SK-N-SH (cell line): Measurements from ENCODE around the gene MYCL. TPM values are rescaled to one million over a fixed set of nuclear protein-coding genes. Genes with fewer than 3 reads are reported as not detected.

Experiments
- CTCF ChIA-PET: fragments of 300-600, 350-600 bp; formaldehyde crosslinking; extraction: SDS; loops from one replicate; lab custom pipeline; 2021; lab: Yijun Ruan, JAX
- POLR2A ChIA-PET: fragments of 350-600 bp; sonication (Branson Sonifier 250); formaldehyde crosslinking; extraction: SDS; loops from one replicate; lab custom pipeline; 2020; ENCODE audit warnings: antibody characterized with exemption, inconsistent platforms; lab: Yijun Ruan, JAX
- DNase-seq: peaks from one replicate; pipeline ENCODE4 v3.0.0; 2012
- H2AFZ ChIP-seq: fragments of 200-600 bp; sonication (generic); 2 replicates; pipeline ENCODE4 v1.8.1; 2016; ENCODE audit warnings: antibody characterized with exemption, mild to moderate bottlenecking, low read depth
- H3F3A ChIP-seq: fragments of 200-600 bp; sonication (generic); replicated peaks from 2 replicates; pipeline ENCODE3; 2016; ENCODE audit warnings: antibody characterized with exemption, mild to moderate bottlenecking; ENCODE audit not compliant: insufficient read depth
- H3K27ac ChIP-seq, 2 experiments: fragments of 200-500 bp in 1 of 2; fragments of 200-600 bp in 1 of 2; sonication (Bioruptor generic) in 1 of 2; sonication (generic), shearing (Covaris generic) in 1 of 2; 2 replicates each; pipeline versions ENCODE4 v1.5.1 to v1.6.1; 2014 to 2016; ENCODE audit warnings: low read depth in 2 of 2, inconsistent platforms in 1 of 2, low read length in 1 of 2, mild to moderate bottlenecking in 1 of 2, mixed read lengths in 1 of 2
- H3K27me3 ChIP-seq: fragments of 200-600 bp; sonication (generic), shearing (Covaris generic); 2 replicates; pipeline ENCODE4 v1.6.1; 2016; ENCODE audit warnings: mixed run types; ENCODE audit not compliant: insufficient read depth
- H3K36me3 ChIP-seq, 2 experiments: fragments of 200-500 bp in 1 of 2; fragments of 200-600 bp in 1 of 2; sonication (Bioruptor generic) in 1 of 2; sonication (generic) in 1 of 2; replicated peaks in 1 of 2; 2 replicates each; pipeline versions ENCODE3 to v1.5.1; 2014 to 2016; ENCODE audit warnings: low read length in 1 of 2, mild to moderate bottlenecking in 1 of 2; ENCODE audit not compliant: insufficient read depth in 2 of 2, control insufficient read depth in 1 of 2
- H3K4me1 ChIP-seq, 2 experiments: fragments of 200-500 bp in 1 of 2; fragments of 200-600 bp in 1 of 2; sonication (Bioruptor generic) in 1 of 2; sonication (generic), shearing (Covaris generic) in 1 of 2; 2 replicates each; pipeline versions ENCODE4 v1.5.1 to v1.6.1; 2014 to 2016; ENCODE audit warnings: low read depth in 1 of 2, low read length in 1 of 2, mixed run types in 1 of 2; ENCODE audit not compliant: insufficient read depth in 2 of 2, control insufficient read depth in 1 of 2
- H3K4me2 ChIP-seq: fragments of 200-600 bp; sonication (generic), shearing (Covaris generic); 2 replicates; pipeline ENCODE4 v1.6.1; 2017; ENCODE audit warnings: mixed run types
- H3K4me3 ChIP-seq, 2 experiments: fragments of 200-500 bp in 1 of 2; fragments of 200-600 bp in 1 of 2; sonication (Bioruptor generic) in 1 of 2; sonication (generic), shearing (Covaris generic) in 1 of 2; 2 replicates each; pipeline versions ENCODE4 v1.5.1 to v1.8.1; 2014 to 2016; ENCODE audit warnings: low read depth in 2 of 2, inconsistent platforms in 1 of 2, low read length in 1 of 2, mild to moderate bottlenecking in 1 of 2, mixed read lengths in 1 of 2, moderate library complexity in 1 of 2
- H3K79me2 ChIP-seq: fragments of 200-600 bp; sonication (generic); 2 replicates; pipeline ENCODE4 v1.8.1; 2017; ENCODE audit warnings: mild to moderate bottlenecking; ENCODE audit not compliant: insufficient read depth
- H3K9ac ChIP-seq: fragments of 200-600 bp; sonication (generic); 2 replicates; pipeline ENCODE4 v1.6.1; 2017; ENCODE audit warnings: mixed run types
- H3K9me2 ChIP-seq: fragments of 200-600 bp; sonication (generic); 2 replicates; pipeline ENCODE4 v1.6.1; 2017; ENCODE audit warnings: mixed run types
- H3K9me3 ChIP-seq: fragments of 200-600 bp; sonication (generic); 2 replicates; pipeline ENCODE4 v1.6.1; 2017; ENCODE audit warnings: mixed run types, mild to moderate bottlenecking, moderate library complexity
- H4K20me1 ChIP-seq: fragments of 200-600 bp; sonication (generic); 2 replicates; pipeline ENCODE4 v1.6.1; 2017; ENCODE audit warnings: mild to moderate bottlenecking, mixed run types; ENCODE audit not compliant: insufficient read depth
- CHD2 ChIP-seq: fragments of 150-350 bp; IDR thresholded peaks from 2 replicates; pipeline ENCODE4 v1.6.1; 2018; ENCODE audit warnings: low read length; ENCODE audit not compliant: partially characterized antibody
- EP300 ChIP-seq, 2 experiments: IDR thresholded peaks; 2 replicates each; pipeline versions ENCODE4 v1.4.0 to v1.6.1; 2012; ENCODE audit warnings: borderline replicate concordance in 1 of 2, low read depth in 1 of 2, low read length in 1 of 2
- FOSL2 ChIP-seq: IDR thresholded peaks from 2 replicates; pipeline ENCODE4 v1.4.0; 2012; ENCODE audit warnings: low read depth, mild to moderate bottlenecking, moderate library complexity, borderline replicate concordance
- FOXM1 ChIP-seq: IDR thresholded peaks from 2 replicates; pipeline ENCODE4 v1.4.0; 2012; ENCODE audit warnings: low read depth, mild to moderate bottlenecking
- GABPA ChIP-seq: IDR thresholded peaks from 2 replicates; pipeline ENCODE4 v1.4.0; 2012; ENCODE audit warnings: low read depth, mild to moderate bottlenecking
- GATA2 ChIP-seq: sonication (generic); formaldehyde crosslinking; IDR thresholded peaks from 2 replicates; pipeline ENCODE4 v1.5.0; 2020; ENCODE audit warnings: mild to moderate bottlenecking, missing genetic modification reagents
- IRF3 ChIP-seq: fragments of 150-350 bp; IDR thresholded peaks from 2 replicates; pipeline ENCODE4 v1.6.1; 2016; ENCODE audit warnings: mild to moderate bottlenecking, low read depth, low read length
- JUND ChIP-seq: IDR thresholded peaks from 2 replicates; pipeline ENCODE4 v1.4.0; 2012
- NFIC ChIP-seq: IDR thresholded peaks from 2 replicates; pipeline ENCODE4 v1.4.0; 2012; ENCODE audit warnings: borderline replicate concordance
- PBX3 ChIP-seq: IDR thresholded peaks from 2 replicates; pipeline ENCODE4; 2012
- POLR2AphosphoS5 ChIP-seq: IDR thresholded peaks from 2 replicates; pipeline ENCODE4 v1.6.1; 2012; ENCODE audit warnings: low read depth, low read length
- RCOR1 ChIP-seq: fragments of 150-350 bp; IDR thresholded peaks from 2 replicates; pipeline ENCODE4 v1.6.1; 2017; ENCODE audit warnings: antibody characterized with exemption, low read length
- RXRA ChIP-seq: IDR thresholded peaks from 2 replicates; pipeline ENCODE4 v1.4.0; 2012; ENCODE audit warnings: low read depth, mild to moderate bottlenecking, borderline replicate concordance
- SIN3A ChIP-seq: IDR thresholded peaks from 2 replicates; pipeline ENCODE4 v1.6.1; 2012; ENCODE audit warnings: low read depth, mild to moderate bottlenecking, low read length, moderate library complexity, borderline replicate concordance
- SMC3 ChIP-seq: IDR thresholded peaks from 2 replicates; pipeline ENCODE4 v1.6.1; 2012; ENCODE audit warnings: low read depth, low read length, improper control_type of control experiment
- TAF1 ChIP-seq: IDR thresholded peaks from 2 replicates; pipeline ENCODE4 v1.6.1; 2012; ENCODE audit warnings: low read depth, mild to moderate bottlenecking, low read length, moderate library complexity, borderline replicate concordance
- TCF12 ChIP-seq: IDR thresholded peaks from 2 replicates; pipeline ENCODE4 v1.4.0; 2012
- USF2 ChIP-seq: fragments of 150-350 bp; IDR thresholded peaks from 2 replicates; pipeline ENCODE4 v1.6.1; 2017; ENCODE audit warnings: antibody characterized with exemption, low read length, low read depth, borderline replicate concordance
- ZBTB33 ChIP-seq: IDR thresholded peaks from 2 replicates; pipeline ENCODE4 v1.4.0; 2012; ENCODE audit warnings: low read depth, borderline replicate concordance
- WGBS: methylation state at CpG from one replicate; pipeline ENCODE4 v1.1.6; 2017; ENCODE audit warnings: low lambda C conversion rate; 5-methylcytosine and 5-hydroxymethylcytosine counted together
- polyA plus RNA-seq, 3 experiments: library from polyadenylated mRNA; depleted of rRNA; stranded (reverse); fragments of >200 nt; gene quantifications; 2 replicates each; pipeline ENCODE4 v1.2.3, GENCODE V29; 2012

Gene MYCL
- polyA plus RNA-seq, 1 of the 3 experiments (the other 2 are of a cell fraction): 0.48 TPM

- WGBS: 51% methylated on average over 6 of the region's 9 CpGs
- H3K9ac ChIP-seq: no peak overlapping the region
- ChIA-PET CTCF (interaction anchor here (1.7 kb wide), 1 partner anchor 22 kb away, joined by 7 read pairs; no protein-coding TSS in a partner anchor), POLR2A (no interaction called here)
- TF ChIP-seq RXRA (no peak), TAF1 (no peak), TCF12 (no peak), NFIC (no peak), RCOR1 (no peak), JUND (no peak), USF2 (no peak), SMC3 (no peak), EP300 (IDR thresholded peaks at IDR 0.05; ENCODE audit: borderline replicate concordance in 1 of 2, low read depth in 1 of 2, low read length in 1 of 2) (no peak), POLR2AphosphoS5 (no peak), PBX3 (no peak)
- no peak overlapping the region for H3K4me2 ChIP-seq
- H3K27me3 ChIP-seq: peaks cover 5% of the 10 kb centered on the region; the same call in 1 of the 2 replicates
- no peak overlapping the region for H3K27ac ChIP-seq
- no peak for DNase-seq
- no peaks in the 10 kb centered on the region for H3K9me3 ChIP-seq
- H3K9me2 ChIP-seq: no peaks in the 10 kb centered on the region
- H3K4me1 ChIP-seq: no peaks in the 10 kb centered on the region; a peak in 1 of 4 replicates
- H4K20me1 ChIP-seq: no peaks in the 10 kb centered on the region
- no peak overlapping the region for H2AFZ ChIP-seq
- H3K36me3 ChIP-seq: no peaks in the 10 kb centered on the region
- no peak overlapping the region for H3K4me3 ChIP-seq
- no peaks in the 10 kb centered on the region for H3K79me2 ChIP-seq
- no peaks in the 10 kb centered on the region for H3F3A ChIP-seq
Measured at GRCh38 chr1:39940980-39941871, 39.5 kb upstream of the MYCL start.

- H3K36me3 ChIP-seq: no peaks in the 10 kb centered on the region
- H3K27me3 ChIP-seq: peaks cover 5% of the 10 kb centered on the region; the same call in 1 of the 2 replicates
- H3K4me1 ChIP-seq: no peaks in the 10 kb centered on the region; a peak in 1 of 4 replicates
- no peak overlapping the region for H2AFZ ChIP-seq
- H3K9ac ChIP-seq: no peak overlapping the region
- DNase-seq: no peak
- 47% methylated on average over 2 of the region's 5 CpGs for WGBS
- no peaks in the 10 kb centered on the region for H4K20me1 ChIP-seq
- no peak overlapping the region for H3K4me2 ChIP-seq
- H3K9me2 ChIP-seq: no peaks in the 10 kb centered on the region
- CTCF ChIA-PET: interaction anchor here (0.5 to 1.0 kb wide), 2 partner anchors 13 to 21 kb away, joined by 3 to 4 read pairs; no protein-coding TSS in a partner anchor
- no peak overlapping the region for H3K27ac ChIP-seq
- no peaks in the 10 kb centered on the region for H3K9me3 ChIP-seq
- POLR2A ChIA-PET: no interaction called here
- no peak overlapping the region for H3K4me3 ChIP-seq
- H3K79me2 ChIP-seq: no peaks in the 10 kb centered on the region
- no peaks in the 10 kb centered on the region for H3F3A ChIP-seq
- TF ChIP-seq IRF3 (no peak), SIN3A (no peak), CHD2 (no peak), FOXM1 (no peak), NFIC (no peak), POLR2AphosphoS5 (no peak), FOSL2 (no peak), RXRA (no peak), TAF1 (no peak), JUND (no peak), TCF12 (no peak), GABPA (no peak), ZBTB33 (no peak), GATA2 (CRISPR knock-in tag) (no peak)
Measured at GRCh38 chr1:39940253-39940652, 38.5 kb upstream of the MYCL start.
